Aorta (tissue), 5 donors: Measurements from ENCODE around the gene MBD6. TPM values are rescaled to one million over a fixed set of nuclear protein-coding genes. Genes with fewer than 3 reads are reported as not detected.

Experiments
- ATAC-seq: fragments of 200-7000 bp; cut with Tn5 transposase; one replicate; pipeline ENCODE4 v1.9.1; 2022; ENCODE audit warnings: moderate library complexity; ENCODE audit not compliant: low FRiP score
- DNase-seq, 2 donors: peaks; one replicate each; pipeline ENCODE4 v3.0.0-alpha.2; 2020
- H3K27ac ChIP-seq, 2 donors: one replicate each; pipeline ENCODE4 v1.5.1; 2013; ENCODE audit warnings: low read length in 2 of 2, mild to moderate bottlenecking in 2 of 2, moderate library complexity in 2 of 2, control low read depth in 1 of 2, inconsistent platforms in 1 of 2, low read depth in 1 of 2
- H3K27me3 ChIP-seq, 2 donors: one replicate each; pipeline ENCODE4 v1.6.1; 2013; ENCODE audit warnings: control low read depth in 1 of 2, low read length in 1 of 2, mild to moderate bottlenecking in 1 of 2, moderate library complexity in 1 of 2; ENCODE audit not compliant: insufficient read depth in 2 of 2, control insufficient read depth in 1 of 2
- H3K36me3 ChIP-seq, 2 donors: one replicate each; pipeline ENCODE4 v1.6.1; 2013; ENCODE audit warnings: control low read depth in 1 of 2, low read length in 1 of 2, mild to moderate bottlenecking in 1 of 2; ENCODE audit not compliant: insufficient read depth in 2 of 2, control insufficient read depth in 1 of 2
- H3K4me1 ChIP-seq, 2 donors: one replicate each; pipeline ENCODE4 v1.6.1; 2013; ENCODE audit warnings: low read length in 2 of 2, control low read depth in 1 of 2, mild to moderate bottlenecking in 1 of 2, moderate library complexity in 1 of 2; ENCODE audit not compliant: insufficient read depth in 2 of 2, control insufficient read depth in 1 of 2
- H3K4me3 ChIP-seq, 2 donors: one replicate each; pipeline ENCODE4 v1.5.1; 2013; ENCODE audit warnings: low read length in 2 of 2, control low read depth in 1 of 2, mild to moderate bottlenecking in 1 of 2
- H3K9me3 ChIP-seq: one replicate; pipeline ENCODE4 v1.6.1; 2013; ENCODE audit warnings: mild to moderate bottlenecking, low read length; ENCODE audit not compliant: control insufficient read depth
- WGBS, 2 donors: extraction: QIAGEN DNeasy Blood & Tissue Kit; methylation state at CpG; one replicate each; pipeline ENCODE4 v1.1.7; 2013; 5-methylcytosine and 5-hydroxymethylcytosine counted together
- intact Hi-C, 2 donors: fragments of 100-400 bp; cut with DNase I; formaldehyde crosslinking; loops; one replicate each; pipeline versions ENCODE4 v1.14.2 to v1.15.0; 2022
- long read RNA-seq, 2 donors: library from polyadenylated mRNA; unstranded; transcript quantifications; one replicate each; pipeline ENCODE4 v2.0.0, GENCODE V29; 2020 to 2021
- polyA plus RNA-seq, 2 donors: library from polyadenylated mRNA; stranded (reverse); fragments of 200-250 nt; gene quantifications; one replicate each; pipeline ENCODE4 v1.2.3, GENCODE V29; 2013
- total RNA-seq, 2 donors: library from RNA; stranded (reverse); fragmentation: NEBNext Ultra II Directional; extraction: Animal tissue kit (Norgen Biotek cat#: 25700); gene quantifications; one replicate each; pipeline ENCODE4 v1.2.1, GENCODE V29; 2021
- donor health status: healthy with polysubstance abuse.
- donor health status: Bipolar disorder and iron deficiency.
- donor health status: DM: no; HTN: no; CAD: no.
- donor health status: DM: no; HTN: no; CAD: no.
- donor health status: DM: yes; HTN: yes; CAD: no.

The MBD6 gene, protein sequence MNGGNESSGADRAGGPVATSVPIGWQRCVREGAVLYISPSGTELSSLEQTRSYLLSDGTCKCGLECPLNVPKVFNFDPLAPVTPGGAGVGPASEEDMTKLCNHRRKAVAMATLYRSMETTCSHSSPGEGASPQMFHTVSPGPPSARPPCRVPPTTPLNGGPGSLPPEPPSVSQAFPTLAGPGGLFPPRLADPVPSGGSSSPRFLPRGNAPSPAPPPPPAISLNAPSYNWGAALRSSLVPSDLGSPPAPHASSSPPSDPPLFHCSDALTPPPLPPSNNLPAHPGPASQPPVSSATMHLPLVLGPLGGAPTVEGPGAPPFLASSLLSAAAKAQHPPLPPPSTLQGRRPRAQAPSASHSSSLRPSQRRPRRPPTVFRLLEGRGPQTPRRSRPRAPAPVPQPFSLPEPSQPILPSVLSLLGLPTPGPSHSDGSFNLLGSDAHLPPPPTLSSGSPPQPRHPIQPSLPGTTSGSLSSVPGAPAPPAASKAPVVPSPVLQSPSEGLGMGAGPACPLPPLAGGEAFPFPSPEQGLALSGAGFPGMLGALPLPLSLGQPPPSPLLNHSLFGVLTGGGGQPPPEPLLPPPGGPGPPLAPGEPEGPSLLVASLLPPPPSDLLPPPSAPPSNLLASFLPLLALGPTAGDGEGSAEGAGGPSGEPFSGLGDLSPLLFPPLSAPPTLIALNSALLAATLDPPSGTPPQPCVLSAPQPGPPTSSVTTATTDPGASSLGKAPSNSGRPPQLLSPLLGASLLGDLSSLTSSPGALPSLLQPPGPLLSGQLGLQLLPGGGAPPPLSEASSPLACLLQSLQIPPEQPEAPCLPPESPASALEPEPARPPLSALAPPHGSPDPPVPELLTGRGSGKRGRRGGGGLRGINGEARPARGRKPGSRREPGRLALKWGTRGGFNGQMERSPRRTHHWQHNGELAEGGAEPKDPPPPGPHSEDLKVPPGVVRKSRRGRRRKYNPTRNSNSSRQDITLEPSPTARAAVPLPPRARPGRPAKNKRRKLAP
- total RNA-seq (10 to 100 TPM; 65.0 to 77.4 TPM), polyA plus RNA-seq (10 to 100 TPM in 1 of 2 donors, 1 to 10 TPM in 1; 7.5 to 73.4 TPM)
- long read RNA-seq, donor 1, partial matches to known transcripts = 2 of 3 reads
- long read RNA-seq, donor 1, other reads (novel, unspliced or antisense) = 1 of 3 reads
- long read RNA-seq, donor 2, partial matches to known transcripts = 5 of 5 reads
- long read RNA-seq, donor 2, other reads (novel, unspliced or antisense) = 0 of 5 reads

DNA sequence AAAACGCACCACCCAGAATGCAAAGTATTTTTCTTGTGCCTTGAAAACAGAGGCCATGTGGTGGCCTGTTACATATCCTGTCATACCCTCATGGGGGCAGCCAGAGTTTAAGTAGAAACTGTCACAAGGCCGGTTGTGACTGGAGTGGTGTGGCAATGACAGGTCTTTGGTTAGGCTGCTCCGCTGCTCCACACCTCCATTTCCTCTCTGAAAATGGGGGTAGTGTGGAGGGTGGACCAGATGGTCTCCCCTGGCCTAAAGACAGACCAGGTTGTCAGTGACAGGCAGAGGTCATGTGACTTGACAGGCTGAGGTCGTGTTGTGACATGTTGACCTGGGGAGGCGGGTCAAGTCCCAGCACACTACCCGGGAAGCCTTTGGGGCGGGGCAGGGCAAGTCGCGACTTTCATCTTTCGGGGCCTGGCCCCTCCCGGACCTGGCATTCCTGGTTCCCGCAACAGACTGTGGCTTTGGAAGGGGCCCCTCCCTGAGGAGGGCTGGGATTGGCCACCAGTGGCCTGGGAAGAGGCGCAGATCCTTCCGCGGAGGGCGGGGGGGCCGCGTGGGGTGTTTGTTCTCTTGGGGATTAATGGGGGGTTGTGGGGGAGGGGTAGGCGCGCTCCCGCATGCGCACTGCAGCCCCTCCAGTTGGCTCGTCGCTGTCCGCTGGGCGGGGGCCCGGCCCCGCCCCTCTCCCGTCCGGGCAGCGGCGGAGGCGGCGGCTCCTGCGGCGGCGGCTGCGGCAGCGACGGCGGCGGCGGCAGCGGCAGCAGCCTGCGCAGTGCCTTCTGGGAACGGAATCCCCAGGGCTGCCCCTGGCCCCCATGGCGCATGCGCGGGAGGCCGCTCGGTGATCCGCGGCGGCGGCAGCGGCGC is at the start of gene MBD6:
MBD6 (plus strand) TSS at position 814 of the 876 bp plus-strand sequence. CDS start 1,480 bp downstream, outside the sequence.
- WGBS, 2 donors = 1 to 3% methylated on average over 15 to 57 of the region's 57 CpGs
- peak; percentile 68 for ATAC-seq
- peak within 1 kb of the TSS; percentile 88 to 89 for H3K27ac ChIP-seq
- no peaks in the 10 kb centered on the region for H3K9me3 ChIP-seq
- H3K36me3 ChIP-seq = peaks cover 0 to 5% of the 10 kb centered on the region in 2 donors
- H3K27me3 ChIP-seq = no peaks in the 10 kb centered on the region
- intact Hi-C loops = no loop called here
- DNase-seq = peak; percentile 94 to 97
- peaks cover 1 to 2% of the 10 kb centered on the region in 2 donors for H3K4me1 ChIP-seq
- peak within 1 kb of the TSS; percentile 76 to 86 for H3K4me3 ChIP-seq

DNA sequence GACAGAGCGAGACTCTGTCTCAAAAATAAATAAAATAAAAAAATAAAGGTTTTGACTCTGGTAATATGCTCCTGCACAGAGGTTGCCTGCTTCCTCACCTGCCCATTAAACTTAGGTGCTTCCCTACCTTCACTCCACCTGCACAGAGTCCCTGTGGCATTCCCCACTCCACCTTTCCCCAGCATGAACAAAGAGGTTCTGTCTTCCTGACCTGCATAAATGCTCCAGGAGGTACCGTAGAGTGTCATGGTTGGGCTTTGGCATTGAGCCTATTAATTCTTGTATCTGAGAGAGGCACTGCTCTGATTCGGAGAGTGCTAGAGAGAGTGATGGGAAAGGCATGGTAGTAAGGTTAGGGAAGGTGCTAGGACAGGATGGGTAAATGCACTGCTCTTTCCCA is 49.2 kb upstream of the MBD6 start:
- intact Hi-C loops = no loop called here
- ATAC-seq = no peak
- Histone ChIP-seq H3K4me3 (no peak overlapping the region), H3K27me3 (no peaks in the 10 kb centered on the region), H3K27ac (no peak overlapping the region), H3K9me3 (no peaks in the 10 kb centered on the region), H3K36me3 (no peaks in the 10 kb centered on the region), H3K4me1 (no peaks in the 10 kb centered on the region)
- no peak for DNase-seq
- WGBS, 2 donors = 34 to 35% methylated on average over 3 of the region's 3 CpGs

DNA sequence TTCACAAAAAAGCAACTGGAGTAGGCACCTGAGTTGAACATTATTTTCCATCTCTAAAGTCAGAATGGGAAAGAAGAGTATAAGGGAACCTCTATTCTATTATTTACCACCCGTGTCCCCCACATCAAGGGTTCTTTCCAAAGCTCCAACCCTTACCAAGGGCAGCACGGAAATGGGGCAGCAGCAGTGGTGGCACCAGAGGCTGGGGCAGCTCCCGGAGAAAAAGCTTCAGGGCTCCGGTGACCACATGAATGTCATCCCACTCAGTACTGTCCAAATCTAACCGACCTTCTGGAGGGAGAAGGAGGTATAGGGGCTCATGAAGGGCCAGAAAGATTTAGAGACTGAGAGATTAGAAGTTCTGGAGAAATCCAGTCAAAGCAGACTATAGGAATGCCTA is 48.7 kb upstream of the MBD6 start:
- no peaks in the 10 kb centered on the region for H3K4me1 ChIP-seq
- ATAC-seq = no peak
- H3K36me3 ChIP-seq = no peaks in the 10 kb centered on the region
- no peak overlapping the region for H3K27ac ChIP-seq
- no peaks in the 10 kb centered on the region for H3K27me3 ChIP-seq
- 84 to 86% methylated on average over 5 of the region's 5 CpGs for WGBS, 2 donors
- no peak for DNase-seq
- H3K4me3 ChIP-seq = no peak overlapping the region
- H3K9me3 ChIP-seq = no peaks in the 10 kb centered on the region
- intact Hi-C loops = no loop called here

DNA sequence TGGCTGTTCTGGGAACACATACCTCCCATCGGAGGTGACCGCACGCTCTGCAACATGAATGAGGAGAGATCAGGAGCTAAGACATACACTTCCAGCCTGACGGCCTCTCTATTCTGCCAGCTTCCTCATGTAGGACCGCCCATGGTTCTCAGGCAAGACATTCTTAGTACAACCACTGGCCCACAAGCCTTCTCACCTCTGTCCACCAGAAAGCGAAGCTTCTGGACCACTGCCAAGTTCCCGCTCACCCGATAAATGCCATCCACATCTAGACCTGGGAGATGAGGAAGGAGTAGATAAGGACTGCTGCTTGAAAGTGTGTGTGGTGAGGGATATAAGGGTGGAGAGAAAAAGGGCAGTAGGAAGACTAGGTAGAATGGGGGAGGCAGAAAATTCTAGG is 48.2 kb upstream of the MBD6 start:
- Histone ChIP-seq H3K9me3 (no peaks in the 10 kb centered on the region), H3K36me3 (no peaks in the 10 kb centered on the region), H3K27ac (no peak overlapping the region), H3K4me1 (no peaks in the 10 kb centered on the region), H3K4me3 (no peak overlapping the region), H3K27me3 (no peaks in the 10 kb centered on the region)
- ATAC-seq (no peak), DNase-seq (no peak)
- 75 to 79% methylated on average over 8 of the region's 8 CpGs for WGBS, 2 donors
- intact Hi-C loops = no loop called here

DNA sequence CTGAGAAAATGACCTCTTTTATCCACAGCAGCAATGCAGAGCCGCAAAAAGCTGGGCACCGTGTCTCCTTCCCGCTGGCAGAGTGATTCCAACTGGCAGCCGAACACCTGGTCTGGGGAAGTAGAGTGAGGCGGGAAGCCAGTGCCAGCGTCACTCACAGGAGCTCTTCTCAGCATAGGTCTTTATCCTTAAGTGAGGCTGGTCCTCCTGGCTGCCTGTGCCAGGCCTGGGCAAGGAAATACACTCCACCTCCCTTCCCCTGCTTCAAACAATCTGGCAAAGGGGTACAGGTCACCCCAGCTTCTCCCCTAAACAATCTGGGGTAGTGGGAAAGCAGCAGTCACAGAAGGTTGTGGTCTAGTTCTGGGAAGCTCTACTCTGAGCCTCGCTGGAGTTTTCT is 47.8 kb upstream of the MBD6 start:
- Histone ChIP-seq H3K27me3 (no peaks in the 10 kb centered on the region), H3K4me3 (no peak overlapping the region), H3K27ac (no peak overlapping the region), H3K9me3 (no peaks in the 10 kb centered on the region), H3K4me1 (no peaks in the 10 kb centered on the region), H3K36me3 (no peaks in the 10 kb centered on the region)
- ATAC-seq = no peak
- WGBS, 2 donors = 60 to 69% methylated on average over 7 of the region's 7 CpGs
- DNase-seq = no peak
- intact Hi-C loops = no loop called here

DNA sequence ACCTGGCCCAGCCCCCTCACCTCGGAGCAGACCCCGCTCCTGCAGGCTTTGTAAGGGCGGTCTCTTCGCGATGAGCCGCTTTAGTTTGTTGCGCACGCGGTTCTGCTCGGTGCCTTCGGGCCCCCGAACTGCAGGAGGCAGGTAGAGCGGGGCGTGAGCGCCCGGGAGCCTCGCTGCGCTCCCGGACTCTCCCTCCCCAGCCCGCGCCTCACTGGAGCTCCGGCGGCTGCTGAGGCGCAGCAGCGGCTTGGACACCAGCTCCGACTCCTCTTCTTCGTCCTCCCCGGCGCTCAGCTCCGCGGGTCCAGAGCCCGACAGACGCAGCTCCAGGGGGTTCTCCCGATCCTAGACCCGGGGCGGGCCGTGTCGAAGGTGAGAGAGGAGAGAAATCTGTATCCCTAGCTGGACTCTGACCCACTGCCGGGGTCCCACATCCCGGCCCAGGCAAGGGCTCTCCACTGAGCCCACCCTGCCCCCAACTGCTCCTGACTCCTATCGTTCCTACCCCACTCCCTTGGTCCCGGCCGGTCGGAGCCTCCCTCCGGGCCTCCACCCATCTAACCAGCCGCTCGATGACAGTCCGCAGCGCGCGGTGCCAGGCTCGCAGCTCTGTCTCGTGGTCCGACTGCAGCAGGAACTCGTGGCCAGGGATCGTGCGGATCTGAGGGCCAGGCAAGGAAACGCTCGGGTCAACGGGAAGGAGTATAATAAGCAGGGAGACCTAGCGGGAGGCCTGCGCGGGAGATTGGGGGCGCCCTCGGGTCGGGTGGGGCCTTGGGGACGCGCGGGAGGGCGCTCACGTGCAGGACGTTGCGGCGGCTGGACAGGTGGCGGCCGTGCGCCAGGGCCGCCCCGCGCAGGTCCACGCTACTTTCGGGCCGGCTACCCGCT is 47.1 kb upstream of the MBD6 start:
- no peaks in the 10 kb centered on the region for H3K36me3 ChIP-seq
- H3K4me1 ChIP-seq = no peaks in the 10 kb centered on the region
- H3K27me3 ChIP-seq = no peaks in the 10 kb centered on the region
- ATAC-seq = peak; percentile 49
- peak overlapping the region in 1 of 2 donors; percentile 3 for H3K4me3 ChIP-seq
- intact Hi-C loops = no loop called here
- no peak overlapping the region for H3K27ac ChIP-seq
- peak in 1 of 2 donors; percentile 75 for DNase-seq
- no peaks in the 10 kb centered on the region for H3K9me3 ChIP-seq
- 4 to 5% methylated on average over 82 to 84 of the region's 84 CpGs for WGBS, 2 donors

DNA sequence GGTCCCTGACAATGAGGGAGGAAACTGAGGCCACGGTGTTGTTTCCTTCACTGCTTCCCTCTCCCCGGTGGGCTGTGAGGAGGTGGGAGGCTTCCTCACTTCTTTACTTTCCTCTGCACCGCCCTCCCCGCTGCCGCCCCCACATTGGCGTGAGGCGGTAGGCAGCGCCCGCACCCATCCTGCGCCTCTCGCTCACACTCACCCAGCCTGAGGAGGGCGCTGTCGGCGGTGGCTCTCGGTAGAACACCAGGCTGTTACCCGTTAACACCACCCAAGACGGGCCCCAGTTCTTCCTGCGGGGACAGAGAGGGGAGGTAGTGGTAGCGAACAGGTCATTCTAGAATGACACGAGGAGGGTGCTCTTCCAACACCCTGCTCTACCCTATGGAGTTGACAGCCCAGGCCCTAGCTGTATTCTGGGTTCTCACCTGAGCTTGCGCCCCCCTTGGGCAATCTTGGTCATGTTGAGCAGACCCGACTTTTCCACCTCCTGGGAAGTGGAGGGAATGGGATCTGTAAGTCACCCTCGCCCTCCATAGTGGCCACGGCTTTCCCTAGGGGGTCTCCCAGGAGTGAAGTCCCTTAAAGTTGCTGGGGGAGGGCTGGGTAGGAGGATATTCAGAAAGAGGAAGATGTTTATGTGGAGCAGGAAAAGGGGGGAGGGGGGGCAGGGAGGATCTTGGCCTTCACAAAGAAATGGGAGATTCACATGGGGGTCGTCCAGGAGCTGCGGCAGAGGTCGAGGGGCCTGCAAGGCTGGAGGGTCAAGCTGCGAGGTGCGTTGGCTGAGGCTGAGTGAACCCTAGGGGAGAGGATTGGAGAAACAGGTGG is 46.2 kb upstream of the MBD6 start:
- no peak overlapping the region for H3K4me3 ChIP-seq
- no peaks in the 10 kb centered on the region for H3K27me3 ChIP-seq
- 26 to 27% methylated on average over 27 to 29 of the region's 29 CpGs for WGBS, 2 donors
- ATAC-seq = peak; percentile 12
- H3K4me1 ChIP-seq = no peaks in the 10 kb centered on the region
- intact Hi-C loops = no loop called here
- no peaks in the 10 kb centered on the region for H3K36me3 ChIP-seq
- no peaks in the 10 kb centered on the region for H3K9me3 ChIP-seq
- peak; percentile 66 to 81 for DNase-seq
- no peak overlapping the region for H3K27ac ChIP-seq
